Activated B cell treated with CpG ODN at 0.5 μM for 24 hours (primary cell): ENCODE measurements around the gene ABCD3. TPM values are rescaled to one million over a fixed set of nuclear protein-coding genes. Genes with fewer than 3 reads are reported as not detected.

Experiments
- ATAC-seq: fragments of 200-7000 bp; cut with Tn5 transposase; one replicate; pipeline ENCODE4 v1.10.0; 2021; ENCODE audit warnings: low read depth, mild to moderate bottlenecking, moderate library complexity
- CTCF ChIA-PET: fragments of 350-600 bp; sonication (Branson Sonifier 250); formaldehyde crosslinking; loops from one replicate; lab custom pipeline; 2021; ENCODE audit warnings: antibody characterized with exemption; lab: Charles Lee
- POLR2A ChIA-PET: fragments of 350-600 bp; sonication (Branson Sonifier 250); formaldehyde crosslinking; loops from one replicate; lab custom pipeline; 2021; ENCODE audit warnings: antibody characterized with exemption; lab: Charles Lee
- DNase-seq: peaks from one replicate; pipeline ENCODE4 v3.0.0; 2022
- H3K27ac Mint-ChIP-seq: one replicate; pipeline ENCODE4 v1.8.0; 2020; ENCODE audit warnings: mixed read lengths
- H3K27me3 Mint-ChIP-seq: one replicate; pipeline ENCODE4 v1.8.0; 2021; ENCODE audit warnings: mixed read lengths
- H3K36me3 Mint-ChIP-seq: one replicate; pipeline ENCODE4 v1.8.0; 2021; ENCODE audit warnings: low read depth, mixed read lengths
- H3K4me1 Mint-ChIP-seq: one replicate; pipeline ENCODE4 v1.8.0; 2021; ENCODE audit warnings: mixed read lengths
- H3K4me3 Mint-ChIP-seq: one replicate; pipeline ENCODE4 v1.8.0; 2020; ENCODE audit warnings: mild to moderate bottlenecking, mixed read lengths
- H3K9me3 Mint-ChIP-seq: one replicate; pipeline ENCODE4 v1.8.0; 2020; ENCODE audit warnings: mixed read lengths
- intact Hi-C: fragments of 100-400 bp; cut with micrococcal nuclease; formaldehyde crosslinking; loops from one replicate; pipeline ENCODE4 v1.15.1; 2024
- total RNA-seq: library from RNA; stranded (reverse); gene quantifications from 2 replicates; pipeline ENCODE4 v1.2.3, GENCODE V29; 2022
- TF ChIP-seq, protein P1 (sequence below): fragments of 200-600 bp; IDR thresholded peaks from one replicate; pipeline ENCODE4 v1.8.0; 2022; ENCODE audit warnings: antibody characterized with exemption, mild to moderate bottlenecking

Gene ABCD3
- total RNA-seq, 1 donor from 2014 or later, result 23.2 TPM

DNA sequence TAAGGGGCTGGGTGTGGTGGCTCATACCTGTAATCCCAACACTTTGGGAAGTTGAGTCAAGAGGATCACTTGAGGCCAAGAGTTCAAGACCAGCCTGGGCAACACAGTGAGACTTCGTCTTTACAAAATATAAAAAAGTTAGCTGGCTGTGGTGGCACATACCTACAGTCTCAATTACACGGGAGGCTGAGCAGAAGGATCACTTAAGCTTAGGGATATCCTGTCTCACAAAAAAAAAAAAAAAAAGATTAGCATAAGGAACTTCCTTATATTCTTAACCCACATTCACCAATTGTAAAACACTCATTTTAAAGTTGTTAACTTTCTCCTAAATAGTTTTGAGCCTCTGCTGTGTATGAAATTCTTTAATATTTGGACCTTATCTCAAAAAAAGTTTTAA lies 53.1 kb downstream of the ABCD3 start:
- TF ChIP-seq, protein P1, sequence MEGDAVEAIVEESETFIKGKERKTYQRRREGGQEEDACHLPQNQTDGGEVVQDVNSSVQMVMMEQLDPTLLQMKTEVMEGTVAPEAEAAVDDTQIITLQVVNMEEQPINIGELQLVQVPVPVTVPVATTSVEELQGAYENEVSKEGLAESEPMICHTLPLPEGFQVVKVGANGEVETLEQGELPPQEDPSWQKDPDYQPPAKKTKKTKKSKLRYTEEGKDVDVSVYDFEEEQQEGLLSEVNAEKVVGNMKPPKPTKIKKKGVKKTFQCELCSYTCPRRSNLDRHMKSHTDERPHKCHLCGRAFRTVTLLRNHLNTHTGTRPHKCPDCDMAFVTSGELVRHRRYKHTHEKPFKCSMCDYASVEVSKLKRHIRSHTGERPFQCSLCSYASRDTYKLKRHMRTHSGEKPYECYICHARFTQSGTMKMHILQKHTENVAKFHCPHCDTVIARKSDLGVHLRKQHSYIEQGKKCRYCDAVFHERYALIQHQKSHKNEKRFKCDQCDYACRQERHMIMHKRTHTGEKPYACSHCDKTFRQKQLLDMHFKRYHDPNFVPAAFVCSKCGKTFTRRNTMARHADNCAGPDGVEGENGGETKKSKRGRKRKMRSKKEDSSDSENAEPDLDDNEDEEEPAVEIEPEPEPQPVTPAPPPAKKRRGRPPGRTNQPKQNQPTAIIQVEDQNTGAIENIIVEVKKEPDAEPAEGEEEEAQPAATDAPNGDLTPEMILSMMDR, result no peak
- intact Hi-C loops, result no loop called here
- POLR2A ChIA-PET, result no interaction called here
- Mint-ChIP-seq H3K27ac (no peak overlapping the region), H3K4me3 (no peak overlapping the region), H3K27me3 (no peaks in the 10 kb centered on the region), H3K4me1 (no peaks in the 10 kb centered on the region), H3K36me3 (peaks cover 31% of the 10 kb centered on the region), H3K9me3 (no peaks in the 10 kb centered on the region)
- CTCF ChIA-PET, result interaction anchor here (1.4 kb wide), 1 partner anchor 334 kb away, joined by 5 read pairs; no protein-coding TSS in a partner anchor
- no peak for DNase-seq
- ATAC-seq, result no peak

DNA sequence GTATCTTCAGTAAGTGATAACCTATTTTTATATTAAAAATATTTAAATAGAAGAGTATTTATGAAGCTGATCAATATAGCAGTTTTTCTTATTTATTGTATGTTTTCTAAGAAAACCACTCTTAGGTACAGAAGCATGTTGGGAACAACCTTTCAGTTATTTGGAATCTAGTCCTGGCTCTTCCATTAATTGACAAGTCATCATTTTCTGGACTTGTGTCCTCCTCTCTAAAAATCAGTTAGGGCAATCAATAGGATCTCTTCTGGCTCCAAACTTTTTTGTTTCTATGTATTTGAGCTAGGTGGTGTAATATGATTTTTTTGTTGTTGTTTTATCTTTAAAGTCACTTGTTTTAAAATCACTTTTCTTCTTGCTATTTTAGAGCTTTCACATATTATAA lies 57.0 kb downstream of the ABCD3 start:
- ChIA-PET POLR2A (no interaction called here), CTCF (interaction anchor here (1.0 to 1.2 kb wide), 2 partner anchors 12 to 435 kb away, joined by 3 to 4 read pairs; no protein-coding TSS in a partner anchor)
- no peak overlapping the region for H3K4me3 Mint-ChIP-seq
- peaks cover 29% of the 10 kb centered on the region for H3K36me3 Mint-ChIP-seq
- no peak overlapping the region for H3K27ac Mint-ChIP-seq
- no peaks in the 10 kb centered on the region for H3K27me3 Mint-ChIP-seq
- TF ChIP-seq, protein P1, result no peak
- H3K4me1 Mint-ChIP-seq, result no peaks in the 10 kb centered on the region
- ATAC-seq (no peak), DNase-seq (no peak)
- intact Hi-C loops, result no loop called here
- no peaks in the 10 kb centered on the region for H3K9me3 Mint-ChIP-seq

DNA sequence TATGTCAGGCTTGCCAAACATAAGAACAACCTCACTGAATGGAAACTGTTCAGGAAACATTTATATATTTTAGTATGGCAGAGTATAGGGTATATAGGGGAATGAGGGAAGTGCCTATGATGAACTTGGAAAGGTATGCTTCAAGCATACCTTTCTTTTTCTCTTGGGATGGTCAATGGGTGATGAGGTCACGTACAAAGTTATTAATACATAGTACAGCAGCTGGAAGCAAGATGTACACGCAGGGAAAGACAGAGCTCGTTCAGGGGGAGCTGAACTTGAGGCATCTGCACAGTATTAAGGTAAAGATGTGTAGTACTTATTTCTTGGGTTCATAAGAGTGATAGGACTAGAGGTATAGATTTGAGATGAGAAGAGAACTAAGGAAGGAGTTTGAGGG lies 61.5 kb downstream of the ABCD3 start:
- Mint-ChIP-seq H3K9me3 (no peaks in the 10 kb centered on the region), H3K4me1 (no peaks in the 10 kb centered on the region), H3K27me3 (no peaks in the 10 kb centered on the region), H3K4me3 (no peak overlapping the region), H3K27ac (no peak overlapping the region), H3K36me3 (peaks cover 47% of the 10 kb centered on the region)
- intact Hi-C loops, result loop anchor here (5.0 kb wide), 1 partner anchor 563 kb away; no protein-coding TSS in a partner anchor
- POLR2A ChIA-PET, result no interaction called here
- ATAC-seq (no peak), DNase-seq (no peak)
- TF ChIP-seq, protein P1, result no peak
- CTCF ChIA-PET, result interaction anchor here (4.6 kb wide), 1 partner anchor 325 kb away, joined by 143 read pairs; no protein-coding TSS in a partner anchor

DNA sequence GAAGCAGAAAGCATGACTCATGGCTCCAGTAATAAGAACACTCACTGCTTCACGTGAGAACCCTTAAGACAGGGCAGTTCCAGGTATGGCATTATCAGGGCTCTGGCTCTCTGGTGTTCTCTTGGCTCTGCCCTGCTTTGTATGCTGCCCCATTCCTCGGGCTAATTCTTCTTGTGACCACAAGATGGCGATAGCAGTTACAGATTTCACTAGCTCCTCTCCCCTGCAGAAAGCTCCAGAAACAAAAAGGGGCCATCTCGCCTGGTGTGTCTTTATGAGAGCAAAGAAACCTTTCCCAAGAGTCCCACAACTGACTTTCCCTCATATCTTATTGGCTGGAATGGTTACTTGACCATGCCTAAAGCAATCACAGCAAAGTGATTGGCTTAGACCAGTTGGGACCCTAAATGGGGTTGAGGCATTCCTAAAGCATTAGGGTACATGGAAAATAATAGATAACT lies 63.3 kb downstream of the ABCD3 start:
- H3K36me3 Mint-ChIP-seq, result peaks cover 40% of the 10 kb centered on the region
- intact Hi-C loops, result loop anchor here (1.0 to 5.0 kb wide), 2 partner anchors 325 to 561 kb away; no protein-coding TSS in a partner anchor
- peak; percentile 71 for ATAC-seq
- no peaks in the 10 kb centered on the region for H3K27me3 Mint-ChIP-seq
- H3K9me3 Mint-ChIP-seq, result no peaks in the 10 kb centered on the region
- no peak overlapping the region for H3K4me3 Mint-ChIP-seq
- ChIA-PET POLR2A (no interaction called here), CTCF (interaction anchor here (0.7 to 4.6 kb wide), 13 partner anchors 17 to 562 kb away, joined by 3 to 143 read pairs (median 4); no protein-coding TSS in a partner anchor)
- DNase-seq, result no peak
- H3K27ac Mint-ChIP-seq, result no peak overlapping the region
- H3K4me1 Mint-ChIP-seq, result no peaks in the 10 kb centered on the region
- TF ChIP-seq, protein P1, result peak; percentile 66

DNA sequence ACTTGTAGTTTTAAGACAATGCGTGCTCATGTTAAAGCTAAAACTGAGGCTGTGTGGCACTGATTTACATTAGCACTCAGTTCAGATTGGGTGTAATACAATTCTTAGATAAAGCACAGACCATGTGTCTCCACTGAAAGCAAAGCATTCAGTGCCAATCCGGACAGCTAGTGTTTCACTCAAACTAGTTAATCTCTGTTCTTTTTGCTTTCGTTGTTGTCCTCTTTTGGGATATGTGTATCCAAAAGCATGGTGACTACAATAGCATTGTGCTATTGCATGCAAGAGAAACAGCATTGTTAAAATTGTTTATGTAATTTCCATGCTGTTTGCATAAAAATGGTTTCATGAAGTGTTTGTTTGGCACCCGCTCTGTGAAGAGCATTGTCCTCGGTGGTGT lies 68.8 kb downstream of the ABCD3 start:
- ATAC-seq (no peak), DNase-seq (no peak)
- intact Hi-C loops, result no loop called here
- ChIA-PET CTCF (no interaction called here), POLR2A (no interaction called here)
- no peak overlapping the region for H3K27ac Mint-ChIP-seq
- H3K36me3 Mint-ChIP-seq, result peaks cover 49% of the 10 kb centered on the region
- no peaks in the 10 kb centered on the region for H3K9me3 Mint-ChIP-seq
- no peaks in the 10 kb centered on the region for H3K27me3 Mint-ChIP-seq
- no peak overlapping the region for H3K4me3 Mint-ChIP-seq
- no peaks in the 10 kb centered on the region for H3K4me1 Mint-ChIP-seq
- TF ChIP-seq, protein P1, result no peak
